Urothelium cell line (cell line): ENCODE results near the gene BCL3.
"Not testable (repeated sequence)": the region's sequence is repeated elsewhere in the genome, so short reads cannot be mapped to it uniquely, and the experiment has no call there.

Experiments
- DNase-seq: peaks from one replicate; pipeline ENCODE4 v3.0.0; 2011; ENCODE audit warnings: low spot score, mixed read lengths
- FAIRE-seq: peaks from 2 replicates; lab custom pipeline; 2011; peaks lifted over from hg19 to GRCh38; lab: Jason Lieb, UNC

Gene BCL3

GRCh38 chr19:44757057-44757734 is 8.7 kb downstream of the BCL3 start:
- no peak for FAIRE-seq

GRCh38 chr19:44757735-44758505 is 9.4 kb downstream of the BCL3 start:
- no peak for FAIRE-seq

More at GRCh38 chr19:44757057-44757734, 8.7 kb downstream of the BCL3 start:
- no peak for DNase-seq

GRCh38 chr19:44758596-44758995 is 10.1 kb downstream of the BCL3 start:
- FAIRE-seq, result no peak
- no peak for DNase-seq

More at GRCh38 chr19:44757735-44758505, 9.4 kb downstream of the BCL3 start:
- DNase-seq, result no peak

GRCh38 chr19:44759083-44759804 is 10.7 kb downstream of the BCL3 start:
- DNase-seq, result no peak
- no peak for FAIRE-seq

GRCh38 chr19:44762038-44762437 is 13.5 kb downstream of the BCL3 start:
- no peak for FAIRE-seq
- no peak for DNase-seq

GRCh38 chr19:44765033-44765948 is 16.8 kb downstream of the BCL3 start:
- DNase-seq (no peak), FAIRE-seq (no peak)

GRCh38 chr19:44765949-44766335 is 17.4 kb downstream of the BCL3 start:
- DNase-seq (no peak), FAIRE-seq (no peak)

GRCh38 chr19:44767295-44768180 is 19.0 kb downstream of the BCL3 start:
- FAIRE-seq (no peak), DNase-seq (no peak)

GRCh38 chr19:44770550-44771257 is 22.2 kb downstream of the BCL3 start:
- peak; percentile 94 for DNase-seq
- no peak for FAIRE-seq

GRCh38 chr19:44772144-44772543 is 23.6 kb downstream of the BCL3 start:
- FAIRE-seq, DNase-seq: not testable (repeated sequence)

GRCh38 chr19:44772959-44773358 is 24.5 kb downstream of the BCL3 start:
- no peak for FAIRE-seq
- DNase-seq, result no peak

- FAIRE-seq, result no peak
- DNase-seq, result no peak
Observed at GRCh38 chr19:44775676-44776240, 27.2 kb downstream of the BCL3 start.

- FAIRE-seq, result no peak
- DNase-seq, result no peak
Observed at GRCh38 chr19:44776402-44777096, 28.0 kb downstream of the BCL3 start.

GRCh38 chr19:44777715-44778347 is 29.3 kb downstream of the BCL3 start, which contains the start of gene CBLC:
Gene CBLC (plus strand): TSS chr19:44777890. CDS start chr19:44777932, 42 bp downstream.
- no peak for DNase-seq
- FAIRE-seq, result no peak

GRCh38 chr19:44779150-44779549 is 30.6 kb downstream of the BCL3 start:
- DNase-seq, result no peak
- no peak for FAIRE-seq

GRCh38 chr19:44781694-44782093 is 33.2 kb downstream of the BCL3 start:
- not testable (repeated sequence) for DNase-seq, FAIRE-seq

GRCh38 chr19:44782729-44783128 is 34.2 kb downstream of the BCL3 start:
- FAIRE-seq (no peak), DNase-seq (no peak)
